Esophagus (tissue), 2 donors: Measurements from ENCODE around the gene GMDS. TPM values are rescaled to one million over a fixed set of nuclear protein-coding genes. Genes with fewer than 3 reads are reported as not detected.

Experiments used
- H3K27ac ChIP-seq, 2 donors: one replicate each; pipeline ENCODE4 v1.5.1; 2013; ENCODE audit warnings: low read depth in 2 of 2, mild to moderate bottlenecking in 2 of 2, inconsistent platforms in 1 of 2, low read length in 1 of 2, moderate library complexity in 1 of 2
- H3K27me3 ChIP-seq, 2 donors: one replicate each; pipeline ENCODE4 v1.6.1; 2013; ENCODE audit warnings: low read length in 2 of 2, control low read depth in 1 of 2, mild to moderate bottlenecking in 1 of 2; ENCODE audit not compliant: insufficient read depth in 2 of 2, control insufficient read depth in 1 of 2
- H3K36me3 ChIP-seq, 2 donors: one replicate each; pipeline ENCODE4 v1.6.1; 2013; ENCODE audit warnings: low read length in 1 of 2; ENCODE audit not compliant: control insufficient read depth in 2 of 2, insufficient read depth in 2 of 2
- H3K4me1 ChIP-seq, 2 donors: one replicate each; pipeline ENCODE4 v1.6.1; 2013; ENCODE audit warnings: low read length in 1 of 2; ENCODE audit not compliant: control insufficient read depth in 2 of 2, insufficient read depth in 2 of 2
- H3K4me3 ChIP-seq, 2 donors: one replicate each; pipeline ENCODE4 v1.5.1; 2013; ENCODE audit warnings: low read length in 2 of 2, mild to moderate bottlenecking in 2 of 2, low read depth in 1 of 2, moderate library complexity in 1 of 2
- H3K9me3 ChIP-seq, 2 donors: one replicate each; pipeline ENCODE4 v1.6.1; 2013; ENCODE audit warnings: mild to moderate bottlenecking in 2 of 2, low read depth in 1 of 2, low read length in 1 of 2, moderate library complexity in 1 of 2; ENCODE audit not compliant: control insufficient read depth in 2 of 2, insufficient read depth in 1 of 2
- WGBS, 2 donors: extraction: QIAGEN DNeasy Blood & Tissue Kit; methylation state at CpG; one replicate each; pipeline ENCODE4 v1.1.7; 2013; 5-methylcytosine and 5-hydroxymethylcytosine counted together
- polyA plus RNA-seq, 2 donors: library from polyadenylated mRNA; stranded (reverse); fragments of 200-250 nt; gene quantifications; one replicate each; pipeline ENCODE4 v1.2.3, GENCODE V29; 2013
- donor health status: healthy with polysubstance abuse.
- donor health status: Bipolar disorder and iron deficiency.

The GMDS gene
- polyA plus RNA-seq, 2 donors: 42.4 to 54.5 TPM

DNA sequence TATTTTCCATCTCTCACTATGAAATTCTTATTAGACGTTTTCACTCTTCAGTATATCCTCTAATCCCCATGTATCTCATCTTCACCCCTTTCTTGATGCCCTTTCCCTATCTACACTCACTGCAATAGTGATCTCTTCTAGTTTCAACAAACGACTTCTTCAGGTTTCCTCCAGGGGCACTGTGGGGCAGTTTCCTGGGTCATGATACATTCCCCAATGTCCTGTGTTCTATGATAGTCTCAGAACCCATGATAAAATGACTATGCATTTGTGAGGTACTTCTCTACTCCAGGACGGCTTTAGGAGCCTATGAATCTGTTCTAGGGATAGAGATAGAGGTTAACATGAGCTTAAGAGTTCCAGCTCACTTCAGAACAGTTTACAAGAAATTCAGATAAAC lies 452.4 kb downstream of the GMDS start:
- Histone ChIP-seq H3K27me3 (no peaks in the 10 kb centered on the region), H3K36me3 (no peaks in the 10 kb centered on the region), H3K9me3 (no peaks in the 10 kb centered on the region), H3K4me1 (no peaks in the 10 kb centered on the region), H3K27ac (no peak overlapping the region), H3K4me3 (no peak overlapping the region)
- WGBS, 2 donors: 70 to 75% methylated on average over 3 of the region's 3 CpGs

DNA sequence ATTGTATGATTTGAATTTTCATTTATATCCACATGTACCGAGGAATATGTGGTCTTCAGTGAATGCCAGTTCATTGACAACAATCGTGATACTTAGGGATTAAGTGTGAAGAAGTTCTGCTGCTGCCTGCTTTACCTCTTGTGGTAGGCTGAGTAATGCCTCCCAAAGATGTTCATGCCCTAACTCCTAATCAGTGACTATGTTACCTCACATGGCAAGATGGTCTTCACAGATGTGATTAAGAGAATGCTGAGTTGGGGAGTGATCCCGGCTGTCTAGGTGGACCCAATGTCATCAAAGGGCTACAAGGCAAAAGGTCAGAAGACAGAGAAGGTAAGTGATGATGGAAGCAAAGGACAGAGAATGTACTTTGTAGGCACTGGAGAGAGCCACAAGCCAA lies 454.7 kb downstream of the GMDS start:
- H3K36me3 ChIP-seq: no peaks in the 10 kb centered on the region
- 92 to 94% methylated on average over 3 of the region's 3 CpGs for WGBS, 2 donors
- no peak overlapping the region for H3K27ac ChIP-seq
- H3K4me3 ChIP-seq: no peak overlapping the region
- H3K9me3 ChIP-seq: no peaks in the 10 kb centered on the region
- H3K4me1 ChIP-seq: no peaks in the 10 kb centered on the region
- no peaks in the 10 kb centered on the region for H3K27me3 ChIP-seq

DNA sequence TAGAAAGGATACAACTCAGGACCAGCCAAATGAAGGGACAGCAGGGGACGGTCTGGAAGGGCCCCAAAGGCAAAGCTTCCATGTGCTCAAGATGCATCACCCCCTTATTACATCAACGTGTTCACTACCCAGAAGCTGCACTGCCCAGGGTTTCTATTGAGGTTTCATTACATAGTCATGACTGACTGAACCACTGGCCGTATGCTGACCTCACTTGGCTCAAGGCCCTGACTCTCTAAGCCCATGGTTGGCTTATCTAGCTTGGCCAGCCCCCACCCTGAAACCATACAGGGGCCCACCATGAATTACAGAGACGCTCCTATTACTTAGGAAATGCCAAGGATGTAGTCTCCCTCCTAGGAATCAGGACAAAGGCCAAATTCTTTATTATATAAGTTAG lies 456.3 kb downstream of the GMDS start:
- Histone ChIP-seq H3K4me3 (no peak overlapping the region), H3K4me1 (no peaks in the 10 kb centered on the region)
- 86 to 92% methylated on average over 4 of the region's 4 CpGs for WGBS, 2 donors

DNA sequence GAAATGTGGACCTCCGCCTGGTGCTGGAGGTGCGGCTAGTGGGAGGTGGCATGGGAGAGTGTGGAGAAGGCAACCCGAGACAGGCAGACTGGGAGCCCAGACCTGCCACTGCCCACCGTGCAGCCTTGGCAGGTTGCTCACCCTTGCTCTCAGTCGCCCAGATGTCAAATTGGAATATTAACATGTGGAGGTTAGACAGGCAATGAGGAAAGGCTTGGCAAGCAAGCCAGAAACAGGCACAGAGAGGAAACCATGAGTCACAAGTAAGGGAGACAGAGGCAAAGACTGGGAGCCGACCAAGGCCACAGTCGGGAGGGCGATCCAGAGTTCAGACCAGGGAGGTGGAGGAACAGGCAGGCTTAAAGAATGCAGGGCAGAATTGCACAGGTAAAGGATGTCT lies 457.5 kb downstream of the GMDS start:
- Histone ChIP-seq H3K4me1 (no peaks in the 10 kb centered on the region), H3K27ac (no peak overlapping the region), H3K4me3 (no peak overlapping the region), H3K9me3 (no peaks in the 10 kb centered on the region), H3K27me3 (no peaks in the 10 kb centered on the region), H3K36me3 (no peaks in the 10 kb centered on the region)
- WGBS, 2 donors: 64 to 75% methylated on average over 8 of the region's 8 CpGs

More for the DNA sequence above, 456.3 kb downstream of the GMDS start:
- no peaks in the 10 kb centered on the region for H3K9me3 ChIP-seq
- H3K36me3 ChIP-seq: no peaks in the 10 kb centered on the region
- no peaks in the 10 kb centered on the region for H3K27me3 ChIP-seq
- H3K27ac ChIP-seq: no peak overlapping the region

DNA sequence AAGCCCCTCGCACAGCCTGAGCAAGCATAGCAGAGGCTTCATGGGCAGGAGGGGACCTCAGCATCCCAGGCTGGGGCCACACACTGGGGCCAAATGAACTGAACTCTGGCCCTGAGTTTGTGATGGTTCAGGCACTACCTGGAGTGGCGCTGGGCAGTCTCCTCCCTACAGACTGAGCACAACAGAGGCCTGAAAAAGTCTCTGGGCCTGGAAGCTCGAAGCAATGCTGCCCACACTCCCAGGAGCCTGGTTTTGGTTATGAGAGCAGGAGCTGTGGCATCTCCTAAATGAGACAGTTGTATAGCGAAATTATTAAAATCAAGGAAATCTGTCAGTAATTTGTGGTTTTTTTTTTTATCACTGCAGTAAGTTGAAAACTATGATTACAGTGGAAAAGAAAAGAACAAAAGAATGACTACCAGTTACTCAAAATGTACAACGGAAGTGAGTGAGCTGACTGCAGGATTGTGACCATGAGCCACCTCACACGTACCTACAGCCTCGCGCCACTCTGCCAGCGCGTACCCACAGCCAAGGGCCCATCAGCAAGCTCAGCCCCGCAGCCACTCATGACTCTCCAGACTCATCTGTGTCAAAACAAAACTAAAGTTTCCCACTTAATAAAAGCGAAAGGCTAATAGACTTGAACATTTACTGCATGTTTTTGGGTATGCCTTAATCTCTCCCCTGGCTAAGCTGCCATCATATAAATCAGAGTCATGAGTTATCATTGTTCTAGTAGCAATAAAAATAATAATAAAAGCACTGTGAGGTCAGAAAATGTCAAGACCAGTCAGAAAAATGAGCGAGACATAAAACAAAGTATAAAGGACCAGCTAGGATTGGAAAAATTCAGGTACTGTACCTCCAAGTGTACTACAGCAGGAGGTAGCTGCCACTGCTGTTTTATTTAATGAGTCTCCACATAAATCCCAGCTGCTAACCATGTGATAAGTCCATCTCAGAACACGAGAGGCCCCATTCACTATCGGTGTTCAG lies 458.7 kb downstream of the GMDS start:
- H3K27me3 ChIP-seq: no peaks in the 10 kb centered on the region
- H3K4me3 ChIP-seq: no peak overlapping the region
- 86 to 90% methylated on average over 15 of the region's 15 CpGs for whole genome bisulfite sequencing, 2 donors
- H3K9me3 ChIP-seq: no peaks in the 10 kb centered on the region
- no peak overlapping the region for H3K27ac ChIP-seq
- no peaks in the 10 kb centered on the region for H3K36me3 ChIP-seq
- no peaks in the 10 kb centered on the region for H3K4me1 ChIP-seq

DNA sequence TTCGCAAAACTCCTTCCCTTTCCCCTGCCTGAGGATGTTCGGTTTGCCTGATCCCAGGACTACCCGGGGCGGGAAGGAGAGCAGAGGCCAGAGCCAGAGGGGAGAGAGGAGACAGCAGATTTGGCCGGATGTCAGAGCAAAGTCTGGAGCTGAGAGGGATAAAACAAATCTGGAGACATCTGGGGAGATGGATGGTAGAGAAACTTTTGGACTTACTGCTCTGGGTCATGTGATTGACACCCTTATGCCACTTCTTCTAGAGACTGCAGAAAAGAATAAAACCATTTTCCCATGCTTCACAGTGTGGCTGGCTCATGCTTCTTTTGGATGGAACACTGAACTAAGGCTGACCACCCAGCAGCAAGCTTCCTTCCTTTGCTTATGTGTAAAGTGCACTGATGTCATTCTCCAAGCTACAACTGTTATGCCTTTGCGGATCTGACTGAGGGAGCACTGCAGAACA lies 461.0 kb downstream of the GMDS start:
- H3K36me3 ChIP-seq: no peaks in the 10 kb centered on the region
- H3K27ac ChIP-seq: no peak overlapping the region
- no peak overlapping the region for H3K4me3 ChIP-seq
- WGBS, 2 donors: 70 to 83% methylated on average over 6 of the region's 6 CpGs
- no peaks in the 10 kb centered on the region for H3K9me3 ChIP-seq
- no peaks in the 10 kb centered on the region for H3K4me1 ChIP-seq
- H3K27me3 ChIP-seq: no peaks in the 10 kb centered on the region

DNA sequence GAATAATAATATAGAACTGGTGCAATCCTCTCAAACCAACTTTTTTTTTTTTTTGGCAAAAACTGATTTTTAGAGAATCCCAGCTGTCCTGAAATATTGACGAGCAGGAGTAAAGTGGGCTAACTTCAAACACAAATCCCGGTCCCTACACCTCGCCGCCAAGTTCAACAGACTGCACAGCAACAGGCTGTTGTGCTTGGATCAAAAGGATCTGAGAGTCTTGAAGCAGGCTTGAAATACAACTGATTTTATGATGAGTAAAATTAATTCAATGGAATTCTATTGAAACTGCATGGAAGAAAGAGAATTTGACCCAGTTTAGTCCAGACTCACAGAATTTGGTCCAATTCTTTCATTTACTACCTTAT lies 463.6 kb downstream of the GMDS start:
- Histone ChIP-seq H3K4me1 (no peaks in the 10 kb centered on the region), H3K9me3 (no peaks in the 10 kb centered on the region), H3K4me3 (no peak overlapping the region), H3K27ac (no peak overlapping the region), H3K36me3 (no peaks in the 10 kb centered on the region), H3K27me3 (no peaks in the 10 kb centered on the region)
- 97 to 98% methylated on average over 4 of the region's 4 CpGs for WGBS, 2 donors

DNA sequence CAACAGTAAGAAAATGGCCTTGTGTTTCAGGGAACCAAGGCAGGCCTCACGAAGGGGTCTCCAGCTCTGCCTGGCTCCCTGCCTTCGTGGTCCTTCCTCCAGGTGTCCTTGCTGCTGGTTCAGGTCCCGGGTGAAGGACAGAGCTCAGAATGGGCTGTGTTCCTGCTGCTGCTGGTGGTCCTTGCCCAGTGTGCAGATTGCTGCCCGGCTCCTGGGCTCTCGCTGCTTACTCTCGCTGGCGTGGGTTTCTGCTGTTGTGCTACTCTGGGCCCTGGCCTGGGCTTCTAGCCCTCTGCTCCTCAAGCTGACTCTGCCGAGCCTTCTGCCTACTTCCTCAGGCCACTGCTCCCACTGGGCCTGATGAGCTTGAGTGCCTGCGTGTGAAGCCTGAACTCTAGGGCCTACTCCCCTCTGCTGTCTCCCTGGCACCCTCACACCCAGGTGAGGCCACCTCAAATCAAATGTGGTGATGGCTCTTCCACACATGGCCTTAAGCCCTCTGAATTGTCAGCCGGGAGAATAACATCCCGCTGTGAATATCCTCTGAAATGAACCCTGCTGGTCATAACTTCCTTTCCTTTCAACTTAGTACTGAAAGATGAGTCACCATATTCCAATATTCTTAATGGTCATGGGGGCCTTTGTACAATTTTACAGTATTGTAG lies 464.1 kb downstream of the GMDS start:
- no peaks in the 10 kb centered on the region for H3K4me1 ChIP-seq
- WGBS, 2 donors: 92 to 94% methylated on average over 11 of the region's 11 CpGs
- H3K27ac ChIP-seq: no peak overlapping the region
- H3K36me3 ChIP-seq: no peaks in the 10 kb centered on the region
- no peaks in the 10 kb centered on the region for H3K9me3 ChIP-seq
- H3K27me3 ChIP-seq: no peaks in the 10 kb centered on the region
- no peak overlapping the region for H3K4me3 ChIP-seq

DNA sequence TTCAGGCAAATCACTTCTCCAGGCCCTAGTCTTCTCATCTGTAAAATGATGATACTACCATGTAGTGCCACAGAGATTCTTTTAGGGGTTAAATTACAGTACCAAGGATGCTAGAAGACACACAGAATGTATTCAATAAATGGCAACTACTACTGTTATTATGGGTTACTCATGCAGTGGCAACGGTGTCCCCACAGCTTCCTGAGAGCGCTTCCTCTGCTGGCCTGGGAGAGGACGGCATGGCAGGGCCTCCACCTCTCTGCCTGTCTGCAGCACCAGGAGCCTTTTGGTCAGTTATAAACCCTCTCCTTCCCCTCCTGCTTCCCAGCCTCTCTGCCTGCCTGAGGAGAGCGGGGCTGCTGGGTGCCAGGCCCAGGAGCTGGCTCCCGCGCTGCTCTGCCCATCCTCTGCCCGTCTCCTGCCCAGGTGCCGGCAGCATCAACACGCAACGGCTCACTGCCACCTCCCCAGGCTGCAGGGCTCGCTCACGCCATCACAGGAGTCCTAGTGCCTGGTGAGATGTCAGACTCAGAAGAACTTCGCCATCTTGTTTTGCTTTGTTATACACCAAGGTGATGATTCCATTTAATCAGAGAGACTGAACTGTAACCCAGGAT lies 465.0 kb downstream of the GMDS start:
- H3K9me3 ChIP-seq: no peaks in the 10 kb centered on the region
- WGBS, 2 donors: 94 to 95% methylated on average over 13 of the region's 13 CpGs
- H3K4me3 ChIP-seq: no peak overlapping the region
- H3K27ac ChIP-seq: no peak overlapping the region
- no peaks in the 10 kb centered on the region for H3K36me3 ChIP-seq
- H3K27me3 ChIP-seq: no peaks in the 10 kb centered on the region
- H3K4me1 ChIP-seq: no peaks in the 10 kb centered on the region
